Keratinocyte (primary cell): ENCODE data around the gene DCDC1. TPM values are rescaled to one million over a fixed set of nuclear protein-coding genes. Genes with fewer than 3 reads are reported as not detected.

ENCODE experiments used
- DNase-seq: peaks from one replicate; pipeline ENCODE4 v3.0.0-alpha.2; 2011; ENCODE audit warnings: low read depth, missing footprints, low spot score
- FAIRE-seq: peaks from 2 replicates; lab custom pipeline; 2011; peaks lifted over from hg19 to GRCh38; lab: Jason Lieb, UNC
- H2AFZ ChIP-seq: 2 replicates; pipeline ENCODE4 v1.6.0; 2012; ENCODE audit warnings: low read length, control low read depth, inconsistent platforms; ENCODE audit not compliant: control insufficient read depth
- H3K27ac ChIP-seq: 2 replicates; pipeline ENCODE4 v1.5.1; 2011; ENCODE audit warnings: low read length; ENCODE audit not compliant: control insufficient read depth, insufficient read depth
- H3K27me3 ChIP-seq: 3 replicates; pipeline ENCODE4 v1.6.0; 2011; ENCODE audit warnings: low read length; ENCODE audit not compliant: control insufficient read depth, insufficient read depth; ENCODE audit errors: extremely low read depth
- H3K36me3 ChIP-seq, 2 experiments: 2 replicates in 1 of 2; 3 replicates in 1 of 2; pipeline ENCODE4 v1.5.1; 2011; ENCODE audit warnings: low read length in 2 of 2, mild to moderate bottlenecking in 1 of 2; ENCODE audit not compliant: control insufficient read depth in 2 of 2, insufficient read depth in 2 of 2; ENCODE audit errors: extremely low read depth in 1 of 2
- H3K4me1 ChIP-seq: 3 replicates; pipeline ENCODE4 v1.5.1; 2011; ENCODE audit warnings: low read length; ENCODE audit not compliant: control insufficient read depth, insufficient read depth; ENCODE audit errors: extremely low read depth
- H3K4me2 ChIP-seq: 3 replicates; pipeline ENCODE4 v1.6.0; 2011; ENCODE audit warnings: low read depth, low read length; ENCODE audit not compliant: control insufficient read depth, insufficient read depth; ENCODE audit errors: extremely low read depth
- H3K4me3 ChIP-seq, 3 experiments: fragments of 200-600 bp in 1 of 3; sonication (generic) in 1 of 3; 2 replicates in 2 of 3; 3 replicates in 1 of 3; pipeline ENCODE4 v1.5.1; 2011 to 2016; ENCODE audit warnings: low read length in 3 of 3, mild to moderate bottlenecking in 3 of 3, control low read depth in 2 of 3, inconsistent platforms in 1 of 3, low read depth in 1 of 3, mixed read lengths in 1 of 3, mixed run types in 1 of 3, moderate library complexity in 1 of 3; ENCODE audit not compliant: control insufficient read depth in 2 of 3, insufficient read depth in 2 of 3; ENCODE audit errors: extremely low read depth in 1 of 3
- H3K79me2 ChIP-seq: 2 replicates; pipeline ENCODE4 v1.6.0; 2012; ENCODE audit warnings: low read length; ENCODE audit not compliant: control insufficient read depth, insufficient read depth
- H3K9ac ChIP-seq: 3 replicates; pipeline ENCODE4 v1.6.0; 2011; ENCODE audit warnings: low read length; ENCODE audit not compliant: control insufficient read depth, insufficient read depth; ENCODE audit errors: extremely low read depth
- H3K9me1 ChIP-seq: 3 replicates; pipeline ENCODE4 v1.6.0; 2011; ENCODE audit warnings: low read length; ENCODE audit not compliant: control insufficient read depth, insufficient read depth; ENCODE audit errors: extremely low read depth
- H3K9me3 ChIP-seq: 2 replicates; pipeline ENCODE4 v1.5.1; 2012; ENCODE audit warnings: low read depth, low read length; ENCODE audit not compliant: control insufficient read depth
- H4K20me1 ChIP-seq: 3 replicates; pipeline ENCODE4 v1.6.0; 2011; ENCODE audit warnings: low read length; ENCODE audit not compliant: control insufficient read depth, insufficient read depth; ENCODE audit errors: extremely low read depth
- EZH2 ChIP-seq: IDR thresholded peaks from one replicate; pipeline ENCODE4 v1.6.1; 2012; ENCODE audit warnings: inconsistent platforms, mild to moderate bottlenecking, low read length, moderate library complexity
- dilution Hi-C: fragments of 300-500 bp; cut with MboI; formaldehyde crosslinking; loops from one replicate; pipeline ENCODE4 v1.7.0; 2020; ENCODE audit warnings: low sequenced_read_pairs; ENCODE audit not compliant: extremely low pct_ligation_motif_present
- polyA plus RNA-seq, 5 experiments: library from polyadenylated mRNA; depleted of rRNA in 3 of 5; stranded (reverse) in 3 of 5; stranded (forward) in 1 of 5; unstranded in 1 of 5; fragments of >200 nt; gene quantifications; 1 replicate in 1 of 5; 2 replicates in 3 of 5; 3 replicates in 1 of 5; pipeline versions ENCODE4 v1.2.1 to v1.2.3, GENCODE V29; 2011 to 2012; ENCODE audit warnings: missing spikeins in 2 of 5, low read depth in 1 of 5, low replicate concordance in 1 of 5
- TF ChIP-seq, protein P1 (sequence below), 3 experiments: IDR thresholded peaks in 1 of 3; conservative IDR thresholded peaks in 1 of 3; optimal IDR thresholded peaks in 1 of 3; 2 replicates in 2 of 3; 3 replicates in 1 of 3; pipeline versions ENCODE3 to v1.5.1; 2011; ENCODE audit warnings: low read length in 3 of 3, mild to moderate bottlenecking in 3 of 3, moderate library complexity in 2 of 3, control low read depth in 1 of 3, inconsistent platforms in 1 of 3; ENCODE audit not compliant: insufficient read depth in 2 of 3; ENCODE audit errors: extremely low read depth in 1 of 3

Gene DCDC1
- polyA plus RNA-seq, 1 donor (not counting 4 experiments of a cell fraction or from before 2014, with no cell fraction given): 0.08 TPM

DNA sequence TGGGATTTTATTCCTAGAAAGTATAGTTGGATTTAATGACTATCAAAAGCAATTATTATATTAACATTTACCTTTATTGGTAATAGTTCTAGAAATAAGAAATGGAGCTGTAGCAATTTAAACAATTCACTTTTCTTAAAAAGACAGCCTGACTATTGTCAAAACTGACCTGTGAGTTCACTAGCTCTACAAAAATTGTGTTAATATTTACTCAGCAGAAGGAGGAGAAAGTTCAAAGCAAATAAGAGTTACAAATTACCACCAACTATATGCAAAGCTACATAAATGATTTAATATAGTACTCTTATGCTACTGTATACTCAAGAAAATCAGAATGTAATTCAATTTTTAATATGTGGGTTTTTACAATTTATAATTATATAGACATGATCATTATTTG lies 310.0 kb downstream of the DCDC1 start:
- Histone ChIP-seq H3K27me3 (no peaks in the 10 kb centered on the region), H3K9ac (no peak overlapping the region), H3K79me2 (no peaks in the 10 kb centered on the region), H3K4me2 (no peak overlapping the region), H3K9me1 (no peaks in the 10 kb centered on the region), H3K36me3 (no peaks in the 10 kb centered on the region), H2AFZ (no peak overlapping the region), H3K27ac (no peak overlapping the region), H4K20me1 (no peaks in the 10 kb centered on the region), H3K4me3 (no peak overlapping the region), H3K9me3 (no peaks in the 10 kb centered on the region), H3K4me1 (no peaks in the 10 kb centered on the region)
- FAIRE-seq: no peak
- TF ChIP-seq, protein P1, sequence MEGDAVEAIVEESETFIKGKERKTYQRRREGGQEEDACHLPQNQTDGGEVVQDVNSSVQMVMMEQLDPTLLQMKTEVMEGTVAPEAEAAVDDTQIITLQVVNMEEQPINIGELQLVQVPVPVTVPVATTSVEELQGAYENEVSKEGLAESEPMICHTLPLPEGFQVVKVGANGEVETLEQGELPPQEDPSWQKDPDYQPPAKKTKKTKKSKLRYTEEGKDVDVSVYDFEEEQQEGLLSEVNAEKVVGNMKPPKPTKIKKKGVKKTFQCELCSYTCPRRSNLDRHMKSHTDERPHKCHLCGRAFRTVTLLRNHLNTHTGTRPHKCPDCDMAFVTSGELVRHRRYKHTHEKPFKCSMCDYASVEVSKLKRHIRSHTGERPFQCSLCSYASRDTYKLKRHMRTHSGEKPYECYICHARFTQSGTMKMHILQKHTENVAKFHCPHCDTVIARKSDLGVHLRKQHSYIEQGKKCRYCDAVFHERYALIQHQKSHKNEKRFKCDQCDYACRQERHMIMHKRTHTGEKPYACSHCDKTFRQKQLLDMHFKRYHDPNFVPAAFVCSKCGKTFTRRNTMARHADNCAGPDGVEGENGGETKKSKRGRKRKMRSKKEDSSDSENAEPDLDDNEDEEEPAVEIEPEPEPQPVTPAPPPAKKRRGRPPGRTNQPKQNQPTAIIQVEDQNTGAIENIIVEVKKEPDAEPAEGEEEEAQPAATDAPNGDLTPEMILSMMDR (optimal IDR thresholded peaks at IDR 0.05 in 1 of 3, IDR thresholded peaks at IDR 0.05 in 1 of 3, conservative IDR thresholded peaks at IDR 0.05 in 1 of 3; ENCODE audit: extremely low read depth in 1 of 3, insufficient read depth in 2 of 3, low read length in 3 of 3): no peak
- TF ChIP-seq EZH2: no peak
- dilution Hi-C loops: no loop called here
- no peak for DNase-seq

DNA sequence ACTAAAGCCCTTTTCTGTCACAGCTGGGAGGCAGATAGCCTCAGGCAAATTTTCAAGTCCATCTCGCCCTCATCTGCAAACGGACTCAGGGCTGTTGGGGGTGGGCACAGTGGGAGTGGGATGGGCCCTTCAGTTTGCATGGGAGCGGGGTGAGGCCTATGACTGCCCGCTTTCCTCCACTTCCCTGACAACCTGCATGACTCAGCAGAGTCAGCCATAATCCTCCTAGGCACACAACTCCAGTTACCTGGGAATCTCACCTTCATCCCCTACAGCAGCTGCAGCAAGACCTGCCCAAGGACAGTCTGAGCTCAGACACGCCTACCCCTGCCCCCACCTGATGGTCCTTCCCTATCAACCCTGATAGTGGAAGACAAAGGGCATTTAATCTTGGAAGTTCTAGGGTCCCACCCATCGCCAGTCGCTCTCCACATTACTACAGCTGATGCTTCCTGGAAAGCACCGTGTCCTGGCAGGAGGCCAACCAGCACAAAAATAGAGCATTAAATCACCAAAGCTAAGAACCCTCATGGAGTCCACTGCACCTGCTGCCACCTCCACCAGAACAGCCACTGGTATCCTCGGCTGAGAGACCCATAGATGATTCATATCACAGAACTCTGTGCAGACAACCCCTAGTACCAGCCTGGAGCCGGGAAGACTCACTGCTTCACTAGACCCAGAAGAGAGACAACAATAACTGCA lies 319.3 kb downstream of the DCDC1 start:
- FAIRE-seq (no peak), DNase-seq (no peak)
- Histone ChIP-seq H2AFZ (no peak overlapping the region), H3K79me2 (no peaks in the 10 kb centered on the region), H3K27ac (no peak overlapping the region), H4K20me1 (no peaks in the 10 kb centered on the region), H3K9ac (no peak overlapping the region), H3K9me3 (no peaks in the 10 kb centered on the region), H3K4me1 (no peaks in the 10 kb centered on the region), H3K4me2 (no peak overlapping the region), H3K36me3 (no peaks in the 10 kb centered on the region), H3K9me1 (no peaks in the 10 kb centered on the region), H3K4me3 (no peak overlapping the region), H3K27me3 (no peaks in the 10 kb centered on the region)
- TF ChIP-seq, protein P1 (optimal IDR thresholded peaks at IDR 0.05 in 1 of 3, IDR thresholded peaks at IDR 0.05 in 1 of 3, conservative IDR thresholded peaks at IDR 0.05 in 1 of 3; ENCODE audit: extremely low read depth in 1 of 3, insufficient read depth in 2 of 3, low read length in 3 of 3): no peak
- TF ChIP-seq EZH2: no peak
- dilution Hi-C loops: no loop called here
